ENCODE measurements around the gene TRAPPC10.
A peak's percentile ranks its signal among the peaks of the same experiment; 100 is the strongest.

TRAPPC10 gene

GRCh38 chr21:44011579-44012473 lies at the start of gene TRAPPC10:
Gene TRAPPC10 (plus strand): TSS chr21:44012309. CDS start chr21:44012494, 185 bp downstream.
- DNase-seq (ENCODE audit: low spot score): peak; percentile 88

GRCh38 chr21:43965911-43966585 lies 46.1 kb upstream of the TRAPPC10 start:
- DNase-seq (ENCODE audit: low spot score): no peak

GRCh38 chr21:43966946-43967512 lies 45.1 kb upstream of the TRAPPC10 start:
- no peak for DNase-seq (ENCODE audit: low spot score)

- no peak for DNase-seq (ENCODE audit: low spot score)
Measured at GRCh38 chr21:43967981-43968380, 44.1 kb upstream of the TRAPPC10 start.

GRCh38 chr21:43968410-43969114 lies 43.5 kb upstream of the TRAPPC10 start:
- DNase-seq (ENCODE audit: low spot score): no peak

GRCh38 chr21:43969115-43969444 lies 43.0 kb upstream of the TRAPPC10 start:
- DNase-seq (ENCODE audit: low spot score): no peak

GRCh38 chr21:43970551-43970950 lies 41.6 kb upstream of the TRAPPC10 start:
- no peak for DNase-seq (ENCODE audit: low spot score)

- peak; percentile 57 for DNase-seq (ENCODE audit: low spot score)
Measured at GRCh38 chr21:43971201-43971991, 40.7 kb upstream of the TRAPPC10 start.

GRCh38 chr21:43971992-43972255 lies 40.2 kb upstream of the TRAPPC10 start:
- no peak for DNase-seq (ENCODE audit: low spot score)

- no peak for DNase-seq (ENCODE audit: low spot score)
Measured at GRCh38 chr21:43972850-43973633, 39.1 kb upstream of the TRAPPC10 start.

- DNase-seq (ENCODE audit: low spot score): no peak
Measured at GRCh38 chr21:43973634-43973955, 38.5 kb upstream of the TRAPPC10 start.

GRCh38 chr21:43974791-43975468 lies 37.2 kb upstream of the TRAPPC10 start:
- DNase-seq (ENCODE audit: low spot score): no peak

GRCh38 chr21:43975469-43976098 lies 36.5 kb upstream of the TRAPPC10 start:
- peak; percentile 83 for DNase-seq (ENCODE audit: low spot score)

- DNase-seq (ENCODE audit: low spot score): no peak
Measured at GRCh38 chr21:43976661-43977060, 35.4 kb upstream of the TRAPPC10 start.

GRCh38 chr21:43978060-43978459 lies 34.0 kb upstream of the TRAPPC10 start:
- no peak for DNase-seq (ENCODE audit: low spot score)

GRCh38 chr21:43979654-43980053 lies 32.5 kb upstream of the TRAPPC10 start:
- DNase-seq (ENCODE audit: low spot score): no peak

GRCh38 chr21:43981151-43981870 lies 30.8 kb upstream of the TRAPPC10 start:
- no peak for DNase-seq (ENCODE audit: low spot score)

GRCh38 chr21:43981871-43982210 lies 30.3 kb upstream of the TRAPPC10 start:
- no peak for DNase-seq (ENCODE audit: low spot score)

GRCh38 chr21:43982489-43983078 lies 29.5 kb upstream of the TRAPPC10 start:
- no peak for DNase-seq (ENCODE audit: low spot score)
